ENCODE measurements around the gene ZC3H12D.

Gene ZC3H12D

DNA sequence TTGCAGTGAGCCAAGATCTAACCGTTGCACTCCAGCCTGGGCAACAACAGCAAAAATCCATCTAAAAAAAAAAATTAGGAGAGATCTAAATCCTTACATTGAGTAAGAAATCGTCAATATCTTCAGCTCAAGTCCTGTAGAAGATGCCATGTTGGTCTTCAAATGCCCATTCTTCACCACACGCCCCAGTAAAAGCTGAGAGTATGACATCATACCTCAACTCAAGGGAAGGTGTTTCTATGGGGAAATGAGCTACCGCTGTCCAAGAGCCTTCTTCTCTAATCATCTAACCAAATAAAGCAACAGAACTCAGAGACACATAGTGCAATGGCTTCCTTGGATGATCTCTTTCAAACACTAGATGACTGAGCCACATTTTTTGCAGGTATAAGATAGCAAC, 2.5 kb upstream of the ZC3H12D start:
- DNase-seq (ENCODE audit: low read depth, low spot score) = no peak
- TF ChIP-seq, protein P1, sequence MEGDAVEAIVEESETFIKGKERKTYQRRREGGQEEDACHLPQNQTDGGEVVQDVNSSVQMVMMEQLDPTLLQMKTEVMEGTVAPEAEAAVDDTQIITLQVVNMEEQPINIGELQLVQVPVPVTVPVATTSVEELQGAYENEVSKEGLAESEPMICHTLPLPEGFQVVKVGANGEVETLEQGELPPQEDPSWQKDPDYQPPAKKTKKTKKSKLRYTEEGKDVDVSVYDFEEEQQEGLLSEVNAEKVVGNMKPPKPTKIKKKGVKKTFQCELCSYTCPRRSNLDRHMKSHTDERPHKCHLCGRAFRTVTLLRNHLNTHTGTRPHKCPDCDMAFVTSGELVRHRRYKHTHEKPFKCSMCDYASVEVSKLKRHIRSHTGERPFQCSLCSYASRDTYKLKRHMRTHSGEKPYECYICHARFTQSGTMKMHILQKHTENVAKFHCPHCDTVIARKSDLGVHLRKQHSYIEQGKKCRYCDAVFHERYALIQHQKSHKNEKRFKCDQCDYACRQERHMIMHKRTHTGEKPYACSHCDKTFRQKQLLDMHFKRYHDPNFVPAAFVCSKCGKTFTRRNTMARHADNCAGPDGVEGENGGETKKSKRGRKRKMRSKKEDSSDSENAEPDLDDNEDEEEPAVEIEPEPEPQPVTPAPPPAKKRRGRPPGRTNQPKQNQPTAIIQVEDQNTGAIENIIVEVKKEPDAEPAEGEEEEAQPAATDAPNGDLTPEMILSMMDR (IDR thresholded peaks at IDR 0.05; ENCODE audit: low read depth, low read length) = no peak
- H3K4me3 ChIP-seq (ENCODE audit: low read depth, low read length) = no peak overlapping the region
- in situ Hi-C loops (cut with HindIII; ENCODE audit: low sequenced_read_pairs) = no loop called here

- in situ Hi-C loops (cut with HindIII; ENCODE audit: low sequenced_read_pairs) = no loop called here
- TF ChIP-seq, protein P1 (IDR thresholded peaks at IDR 0.05; ENCODE audit: low read depth, low read length) = no peak
- DNase-seq (ENCODE audit: low read depth, low spot score) = peak; percentile 11
- H3K4me3 ChIP-seq (ENCODE audit: low read depth, low read length) = no peak overlapping the region
Observed at GRCh38 chr6:149483849-149484655, 762 bp downstream of the ZC3H12D start.

GRCh38 chr6:149483334-149483725, 1.5 kb downstream of the ZC3H12D start:
- in situ Hi-C loops (cut with HindIII; ENCODE audit: low sequenced_read_pairs) = no loop called here
- TF ChIP-seq, protein P1 (IDR thresholded peaks at IDR 0.05; ENCODE audit: low read depth, low read length) = no peak
- no peak overlapping the region for H3K4me3 ChIP-seq (ENCODE audit: low read depth, low read length)
- no peak for DNase-seq (ENCODE audit: low read depth, low spot score)

- no peak for DNase-seq (ENCODE audit: low read depth, low spot score)
- H3K4me3 ChIP-seq (ENCODE audit: low read depth, low read length) = no peak overlapping the region
- TF ChIP-seq, protein P1 (IDR thresholded peaks at IDR 0.05; ENCODE audit: low read depth, low read length) = no peak
- in situ Hi-C loops (cut with HindIII; ENCODE audit: low sequenced_read_pairs) = no loop called here
Observed at GRCh38 chr6:149482545-149483333, 2.1 kb downstream of the ZC3H12D start.

- TF ChIP-seq, protein P1 (IDR thresholded peaks at IDR 0.05; ENCODE audit: low read depth, low read length) = no peak
Observed at GRCh38 chr6:149480502-149481280, 4.1 kb downstream of the ZC3H12D start.

GRCh38 chr6:149478631-149479314, 6.0 kb downstream of the ZC3H12D start:
- DNase-seq (ENCODE audit: low read depth, low spot score) = no peak
- in situ Hi-C loops (cut with HindIII; ENCODE audit: low sequenced_read_pairs) = no loop called here
- no peak overlapping the region for H3K4me3 ChIP-seq (ENCODE audit: low read depth, low read length)
- TF ChIP-seq, protein P1 (IDR thresholded peaks at IDR 0.05; ENCODE audit: low read depth, low read length) = no peak

More at GRCh38 chr6:149480502-149481280, 4.1 kb downstream of the ZC3H12D start:
- H3K4me3 ChIP-seq (ENCODE audit: low read depth, low read length) = no peak overlapping the region
- in situ Hi-C loops (cut with HindIII; ENCODE audit: low sequenced_read_pairs) = no loop called here
- DNase-seq (ENCODE audit: low read depth, low spot score) = no peak
